Measurements from ENCODE around the gene LEKR1. TPM values are rescaled to one million over a fixed set of nuclear protein-coding genes. Genes with fewer than 3 reads are reported as not detected.

The LEKR1 gene
- polyA plus RNA-seq, 3 donors from 2014 or later = 1.6 to 2.1 TPM; not detected in 1

- no peaks in the 10 kb centered on the region for H3K4me1 Mint-ChIP-seq
- no peak overlapping the region for H3K4me3 Mint-ChIP-seq
- peaks cover 2 to 3% (median 2%) of the 10 kb centered on the region in 3 donors for H3K27me3 Mint-ChIP-seq (ENCODE audit: low read depth in 3 of 3)
- no peak overlapping the region for H3K27ac Mint-ChIP-seq
- no peak for DNase-seq
- no peaks in the 10 kb centered on the region for H3K9me3 Mint-ChIP-seq
- no peaks in the 10 kb centered on the region for H3K36me3 Mint-ChIP-seq
Measured at GRCh38 chr3:157059181-157059580, 233.0 kb downstream of the LEKR1 start.

GRCh38 chr3:157059661-157060060, 233.5 kb downstream of the LEKR1 start:
- H3K27me3 Mint-ChIP-seq (ENCODE audit: low read depth in 3 of 3) = peaks cover 2 to 3% (median 2%) of the 10 kb centered on the region in 3 donors

GRCh38 chr3:157061265-157061664, 235.1 kb downstream of the LEKR1 start:
- Mint-ChIP-seq H3K4me1 (peaks cover 5 to 9% of the 10 kb centered on the region in 2 donors), H3K36me3 (no peaks in the 10 kb centered on the region), H3K9me3 (no peaks in the 10 kb centered on the region), H3K27ac (no peak overlapping the region), H3K4me3 (no peak overlapping the region), H3K27me3 (ENCODE audit: low read depth in 3 of 3) (peaks cover 2 to 3% (median 2%) of the 10 kb centered on the region in 3 donors)
- DNase-seq = no peak

More at GRCh38 chr3:157059661-157060060, 233.5 kb downstream of the LEKR1 start:
- H3K4me1 Mint-ChIP-seq = no peaks in the 10 kb centered on the region
- no peak overlapping the region for H3K4me3 Mint-ChIP-seq
- no peaks in the 10 kb centered on the region for H3K36me3 Mint-ChIP-seq
- H3K9me3 Mint-ChIP-seq = no peaks in the 10 kb centered on the region
- no peak overlapping the region for H3K27ac Mint-ChIP-seq
- DNase-seq = no peak

- Mint-ChIP-seq H3K9me3 (no peaks in the 10 kb centered on the region), H3K4me3 (no peak overlapping the region), H3K4me1 (peaks cover 17 to 31% of the 10 kb centered on the region in 2 donors), H3K27ac (no peak overlapping the region), H3K27me3 (ENCODE audit: low read depth in 3 of 3) (peaks cover 0 to 3% (median 2%) of the 10 kb centered on the region in 3 donors), H3K36me3 (no peaks in the 10 kb centered on the region)
- DNase-seq = no peak
Measured at GRCh38 chr3:157063469-157063868, 237.3 kb downstream of the LEKR1 start.

GRCh38 chr3:157063926-157064325, 237.8 kb downstream of the LEKR1 start:
- Mint-ChIP-seq H3K27ac (no peak overlapping the region), H3K4me1 (peaks cover 17 to 32% of the 10 kb centered on the region in 2 donors), H3K27me3 (ENCODE audit: low read depth in 3 of 3) (peaks cover 0 to 3% (median 2%) of the 10 kb centered on the region in 3 donors), H3K9me3 (no peaks in the 10 kb centered on the region), H3K36me3 (no peaks in the 10 kb centered on the region), H3K4me3 (no peak overlapping the region)
- DNase-seq = no peak

- H3K27me3 Mint-ChIP-seq (ENCODE audit: low read depth in 3 of 3) = peaks cover 0 to 3% (median 2%) of the 10 kb centered on the region in 3 donors
- peak overlapping the region in 1 of 6 donors; percentile 33 for H3K27ac Mint-ChIP-seq
- DNase-seq = no peak
- no peak overlapping the region for H3K4me3 Mint-ChIP-seq
- H3K36me3 Mint-ChIP-seq = no peaks in the 10 kb centered on the region
- peaks cover 17 to 32% of the 10 kb centered on the region in 2 donors for H3K4me1 Mint-ChIP-seq
- no peaks in the 10 kb centered on the region for H3K9me3 Mint-ChIP-seq
Measured at GRCh38 chr3:157064402-157064801, 238.2 kb downstream of the LEKR1 start.

GRCh38 chr3:157065201-157065600, 239.0 kb downstream of the LEKR1 start:
- H3K36me3 Mint-ChIP-seq = no peaks in the 10 kb centered on the region
- H3K27me3 Mint-ChIP-seq (ENCODE audit: low read depth in 3 of 3) = peaks cover 0 to 3% (median 2%) of the 10 kb centered on the region in 3 donors
- H3K4me3 Mint-ChIP-seq = no peak overlapping the region
- no peak overlapping the region for H3K27ac Mint-ChIP-seq
- peaks cover 17 to 32% of the 10 kb centered on the region in 2 donors for H3K4me1 Mint-ChIP-seq
- H3K9me3 Mint-ChIP-seq = no peaks in the 10 kb centered on the region
- no peak for DNase-seq

GRCh38 chr3:157066335-157067098, 240.4 kb downstream of the LEKR1 start:
- Mint-ChIP-seq H3K4me1 (peaks cover 17 to 32% of the 10 kb centered on the region in 2 donors), H3K4me3 (peak overlapping the region; percentile 3 to 48 (median 36)), H3K36me3 (no peaks in the 10 kb centered on the region), H3K27ac (peak overlapping the region in 4 of 6 donors; percentile 44 to 79 (median 70)), H3K27me3 (ENCODE audit: low read depth in 3 of 3) (peaks cover 0 to 3% (median 2%) of the 10 kb centered on the region in 3 donors), H3K9me3 (no peaks in the 10 kb centered on the region)
- no peak for DNase-seq

GRCh38 chr3:157067114-157067513, 241.0 kb downstream of the LEKR1 start:
- Mint-ChIP-seq H3K27me3 (ENCODE audit: low read depth in 3 of 3) (peaks cover 0 to 2% (median under 1%) of the 10 kb centered on the region in 3 donors), H3K4me3 (peak overlapping the region; percentile 3 to 48 (median 36)), H3K9me3 (no peaks in the 10 kb centered on the region), H3K27ac (peak overlapping the region in 5 of 6 donors; percentile 31 to 79 (median 67)), H3K4me1 (peaks cover 17 to 32% of the 10 kb centered on the region in 2 donors), H3K36me3 (no peaks in the 10 kb centered on the region)
- DNase-seq = peak; percentile 25 to 35 (median 27)

- no peak overlapping the region for H3K4me3 Mint-ChIP-seq
- peaks cover 17 to 32% of the 10 kb centered on the region in 2 donors for H3K4me1 Mint-ChIP-seq
- H3K27me3 Mint-ChIP-seq (ENCODE audit: low read depth in 3 of 3) = peaks cover 0 to 3% (median 2%) of the 10 kb centered on the region in 3 donors
- no peak for DNase-seq
- H3K9me3 Mint-ChIP-seq = no peaks in the 10 kb centered on the region
- H3K27ac Mint-ChIP-seq = peak overlapping the region in 1 of 6 donors; percentile 13
- H3K36me3 Mint-ChIP-seq = no peaks in the 10 kb centered on the region
Measured at GRCh38 chr3:157069406-157069805, 243.3 kb downstream of the LEKR1 start.

- peak overlapping the region in 1 of 6 donors; percentile 13 for H3K27ac Mint-ChIP-seq
- H3K36me3 Mint-ChIP-seq = no peaks in the 10 kb centered on the region
- H3K9me3 Mint-ChIP-seq = no peaks in the 10 kb centered on the region
- peaks cover 17 to 32% of the 10 kb centered on the region in 2 donors for H3K4me1 Mint-ChIP-seq
- no peak for DNase-seq
- H3K4me3 Mint-ChIP-seq = no peak overlapping the region
- peaks cover 0 to 3% (median 2%) of the 10 kb centered on the region in 3 donors for H3K27me3 Mint-ChIP-seq (ENCODE audit: low read depth in 3 of 3)
Measured at GRCh38 chr3:157069846-157070677, 243.9 kb downstream of the LEKR1 start.

- Mint-ChIP-seq H3K36me3 (no peaks in the 10 kb centered on the region), H3K9me3 (no peaks in the 10 kb centered on the region)
- no peak for DNase-seq
Measured at GRCh38 chr3:157070678-157070999, 244.5 kb downstream of the LEKR1 start.

GRCh38 chr3:157071744-157072525, 245.8 kb downstream of the LEKR1 start:
- peak overlapping the region in 3 of 6 donors; percentile 49 to 62 (median 61) for H3K27ac Mint-ChIP-seq
- H3K4me3 Mint-ChIP-seq = no peak overlapping the region
- H3K4me1 Mint-ChIP-seq = peaks cover 6 to 16% of the 10 kb centered on the region in 2 donors
- peaks cover 2 to 9% (median 3%) of the 10 kb centered on the region in 3 donors for H3K27me3 Mint-ChIP-seq (ENCODE audit: low read depth in 3 of 3)
- no peaks in the 10 kb centered on the region for H3K36me3 Mint-ChIP-seq
- no peak for DNase-seq
- H3K9me3 Mint-ChIP-seq = no peaks in the 10 kb centered on the region

More at GRCh38 chr3:157070678-157070999, 244.5 kb downstream of the LEKR1 start:
- H3K4me1 Mint-ChIP-seq = peaks cover 17 to 29% of the 10 kb centered on the region in 2 donors
- H3K4me3 Mint-ChIP-seq = no peak overlapping the region
- H3K27me3 Mint-ChIP-seq (ENCODE audit: low read depth in 3 of 3) = peaks cover 0 to 3% (median 2%) of the 10 kb centered on the region in 3 donors
- H3K27ac Mint-ChIP-seq = no peak overlapping the region
